Measurements from ENCODE around the gene NAV1. TPM values are rescaled to one million over a fixed set of nuclear protein-coding genes. Genes with fewer than 3 reads are reported as not detected.

Gene NAV1
- polyA plus RNA-seq, 1 donor (not counting 4 experiments of a cell fraction or from before 2014, with no cell fraction given): 13.2 TPM

DNA sequence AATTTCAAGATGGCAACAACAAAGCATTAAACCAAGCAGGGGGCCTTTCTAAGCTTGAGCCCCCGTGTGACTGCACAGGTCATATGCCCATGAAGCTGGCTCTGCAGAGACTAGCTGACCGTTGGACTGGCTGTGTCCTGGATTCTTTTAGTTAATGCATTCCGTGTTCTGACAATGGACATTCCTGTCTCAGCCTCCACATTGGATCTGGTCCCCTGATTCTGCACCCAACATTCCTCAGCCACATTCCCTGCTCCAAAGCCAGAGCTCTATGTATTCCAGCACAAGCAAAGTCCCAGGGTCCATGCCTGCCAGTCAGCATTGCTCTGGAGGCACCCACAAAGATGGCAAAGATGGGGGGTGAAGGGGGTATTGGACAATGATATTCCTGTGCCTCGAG, 5.1 kb upstream of the NAV1 start:
- H3K4me2 ChIP-seq (ENCODE audit: control insufficient read depth, extremely low read depth, insufficient read depth, low read depth, low read length): no peak overlapping the region
- no peak overlapping the region for H3K27ac ChIP-seq (ENCODE audit: control insufficient read depth, insufficient read depth, low read length)
- H2AFZ ChIP-seq (ENCODE audit: control insufficient read depth, low read length): no peak overlapping the region
- dilution Hi-C loops (cut with MboI; ENCODE audit: extremely low pct_ligation_motif_present, low sequenced_read_pairs): no loop called here
- no peaks in the 10 kb centered on the region for H4K20me1 ChIP-seq (ENCODE audit: control insufficient read depth, extremely low read depth, insufficient read depth, low read length)
- DNase-seq (ENCODE audit: low read depth, low spot score) (no peak), FAIRE-seq (no peak)
- no peak overlapping the region for H3K4me3 ChIP-seq (ENCODE audit: control insufficient read depth in 2 of 3, extremely low read depth in 1 of 3, insufficient read depth in 2 of 3, low read depth in 1 of 3, low read length in 3 of 3)
- no peaks in the 10 kb centered on the region for H3K36me3 ChIP-seq (ENCODE audit: control insufficient read depth in 2 of 2, extremely low read depth in 1 of 2, insufficient read depth in 2 of 2, low read length in 2 of 2)
- H3K4me1 ChIP-seq (ENCODE audit: control insufficient read depth, extremely low read depth, insufficient read depth, low read length): peaks cover 28% of the 10 kb centered on the region
- H3K27me3 ChIP-seq (ENCODE audit: control insufficient read depth, extremely low read depth, insufficient read depth, low read length): peaks cover 6% of the 10 kb centered on the region
- H3K79me2 ChIP-seq (ENCODE audit: control insufficient read depth, insufficient read depth, low read length): no peaks in the 10 kb centered on the region
- H3K9me3 ChIP-seq (ENCODE audit: control insufficient read depth, low read depth, low read length): no peaks in the 10 kb centered on the region
- H3K9me1 ChIP-seq (ENCODE audit: control insufficient read depth, extremely low read depth, insufficient read depth, low read length): no peaks in the 10 kb centered on the region
- TF ChIP-seq EZH2 (IDR thresholded peaks at IDR 0.05; ENCODE audit: low read length): no peak
- TF ChIP-seq, protein P1, sequence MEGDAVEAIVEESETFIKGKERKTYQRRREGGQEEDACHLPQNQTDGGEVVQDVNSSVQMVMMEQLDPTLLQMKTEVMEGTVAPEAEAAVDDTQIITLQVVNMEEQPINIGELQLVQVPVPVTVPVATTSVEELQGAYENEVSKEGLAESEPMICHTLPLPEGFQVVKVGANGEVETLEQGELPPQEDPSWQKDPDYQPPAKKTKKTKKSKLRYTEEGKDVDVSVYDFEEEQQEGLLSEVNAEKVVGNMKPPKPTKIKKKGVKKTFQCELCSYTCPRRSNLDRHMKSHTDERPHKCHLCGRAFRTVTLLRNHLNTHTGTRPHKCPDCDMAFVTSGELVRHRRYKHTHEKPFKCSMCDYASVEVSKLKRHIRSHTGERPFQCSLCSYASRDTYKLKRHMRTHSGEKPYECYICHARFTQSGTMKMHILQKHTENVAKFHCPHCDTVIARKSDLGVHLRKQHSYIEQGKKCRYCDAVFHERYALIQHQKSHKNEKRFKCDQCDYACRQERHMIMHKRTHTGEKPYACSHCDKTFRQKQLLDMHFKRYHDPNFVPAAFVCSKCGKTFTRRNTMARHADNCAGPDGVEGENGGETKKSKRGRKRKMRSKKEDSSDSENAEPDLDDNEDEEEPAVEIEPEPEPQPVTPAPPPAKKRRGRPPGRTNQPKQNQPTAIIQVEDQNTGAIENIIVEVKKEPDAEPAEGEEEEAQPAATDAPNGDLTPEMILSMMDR (optimal IDR thresholded peaks at IDR 0.05 in 1 of 3, IDR thresholded peaks at IDR 0.05 in 1 of 3, conservative IDR thresholded peaks at IDR 0.05 in 1 of 3; ENCODE audit: extremely low read depth in 1 of 3, insufficient read depth in 2 of 3, low read length in 3 of 3): no peak
- no peak overlapping the region for H3K9ac ChIP-seq (ENCODE audit: control insufficient read depth, extremely low read depth, insufficient read depth, low read length)

DNA sequence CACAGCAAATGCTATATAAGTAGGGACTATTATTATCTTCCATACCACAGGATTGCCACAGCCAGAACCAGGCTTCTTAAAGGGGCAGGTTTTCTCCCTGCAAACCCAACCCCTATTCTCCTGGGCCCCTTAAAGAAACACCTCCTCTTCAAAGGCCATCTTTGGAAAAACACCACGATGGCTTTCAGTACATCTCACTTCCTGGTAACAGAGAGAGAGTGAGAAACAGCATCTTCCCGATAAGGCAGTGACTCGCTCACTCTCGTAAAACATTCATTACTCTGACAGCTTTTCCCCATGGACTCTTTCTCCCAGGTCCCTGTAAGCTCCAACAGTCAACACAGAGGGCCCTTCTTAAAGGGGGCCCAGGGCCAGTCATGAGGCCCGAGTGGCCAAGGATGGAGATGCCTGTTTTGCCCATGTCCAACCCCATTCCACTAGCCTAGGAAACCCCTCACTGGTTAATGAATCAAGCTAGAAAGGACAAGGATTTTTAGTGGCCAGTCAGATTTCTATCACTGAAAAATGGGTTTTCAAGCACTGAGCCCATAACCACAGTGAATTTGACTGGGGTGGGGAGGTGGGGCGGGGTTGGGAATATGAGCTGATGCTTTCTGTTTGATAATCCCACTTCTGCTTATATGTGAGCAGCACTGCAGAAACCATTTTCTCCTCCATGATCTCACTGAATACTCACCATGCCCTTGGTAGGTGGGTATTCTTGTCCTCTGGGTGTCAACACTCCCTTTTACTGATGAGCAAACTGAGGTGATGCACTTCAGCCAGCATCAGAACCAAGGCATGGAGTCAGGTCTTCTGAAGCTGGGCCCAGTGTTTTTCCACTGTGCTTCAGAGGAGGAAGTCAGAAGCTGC, 3.6 kb upstream of the NAV1 start:
- DNase-seq (ENCODE audit: low read depth, low spot score): no peak
- H3K27ac ChIP-seq (ENCODE audit: control insufficient read depth, insufficient read depth, low read length): no peak overlapping the region

More for the DNA sequence above, 3.6 kb upstream of the NAV1 start:
- dilution Hi-C loops (cut with MboI; ENCODE audit: extremely low pct_ligation_motif_present, low sequenced_read_pairs): no loop called here
- Histone ChIP-seq H3K36me3 (ENCODE audit: control insufficient read depth in 2 of 2, extremely low read depth in 1 of 2, insufficient read depth in 2 of 2, low read length in 2 of 2) (no peaks in the 10 kb centered on the region), H3K79me2 (ENCODE audit: control insufficient read depth, insufficient read depth, low read length) (no peaks in the 10 kb centered on the region), H3K4me3 (ENCODE audit: control insufficient read depth in 2 of 3, extremely low read depth in 1 of 3, insufficient read depth in 2 of 3, low read depth in 1 of 3, low read length in 3 of 3) (no peak overlapping the region), H2AFZ (ENCODE audit: control insufficient read depth, low read length) (no peak overlapping the region), H3K4me2 (ENCODE audit: control insufficient read depth, extremely low read depth, insufficient read depth, low read depth, low read length) (no peak overlapping the region), H3K9ac (ENCODE audit: control insufficient read depth, extremely low read depth, insufficient read depth, low read length) (no peak overlapping the region), H3K9me1 (ENCODE audit: control insufficient read depth, extremely low read depth, insufficient read depth, low read length) (no peaks in the 10 kb centered on the region), H3K27me3 (ENCODE audit: control insufficient read depth, extremely low read depth, insufficient read depth, low read length) (peaks cover 20% of the 10 kb centered on the region), H3K9me3 (ENCODE audit: control insufficient read depth, low read depth, low read length) (no peaks in the 10 kb centered on the region), H3K4me1 (ENCODE audit: control insufficient read depth, extremely low read depth, insufficient read depth, low read length) (peaks cover 32% of the 10 kb centered on the region), H4K20me1 (ENCODE audit: control insufficient read depth, extremely low read depth, insufficient read depth, low read length) (no peaks in the 10 kb centered on the region)
- TF ChIP-seq EZH2 (IDR thresholded peaks at IDR 0.05; ENCODE audit: low read length): no peak
- TF ChIP-seq, protein P1 (optimal IDR thresholded peaks at IDR 0.05 in 1 of 3, IDR thresholded peaks at IDR 0.05 in 1 of 3, conservative IDR thresholded peaks at IDR 0.05 in 1 of 3; ENCODE audit: extremely low read depth in 1 of 3, insufficient read depth in 2 of 3, low read length in 3 of 3): no peak
- FAIRE-seq: peak; percentile 67
